Neutrophil (primary cell): ENCODE measurements around the gene THBS2.

Experiments used
- H3K27ac ChIP-seq: fragments of 200-600 bp; sonication (generic); 2 replicates; pipeline ENCODE4 v1.5.1; 2016; ENCODE audit warnings: mild to moderate bottlenecking, moderate library complexity
- H3K27me3 ChIP-seq: fragments of 200-600 bp; sonication (generic); 2 replicates; pipeline ENCODE4 v1.6.0; 2016; ENCODE audit warnings: mild to moderate bottlenecking
- H3K36me3 ChIP-seq: fragments of 200-600 bp; sonication (generic); 2 replicates; pipeline ENCODE4 v1.5.1; 2017
- H3K4me1 ChIP-seq, 2 experiments: fragments of 200-600 bp in 1 of 2; sonication (generic) in 1 of 2; 1 replicate in 1 of 2; 2 replicates in 1 of 2; pipeline versions ENCODE4 v1.5.1 to v1.6.1; 2013 to 2016; ENCODE audit warnings: low read depth in 1 of 2, low read length in 1 of 2, mild to moderate bottlenecking in 1 of 2, moderate library complexity in 1 of 2; ENCODE audit not compliant: control insufficient read depth in 1 of 2, insufficient read depth in 1 of 2
- H3K4me3 ChIP-seq, 2 experiments: fragments of 200-600 bp in 1 of 2; sonication (generic) in 1 of 2; 1 replicate in 1 of 2; 2 replicates in 1 of 2; pipeline ENCODE4 v1.5.1; 2013 to 2016; ENCODE audit warnings: low read depth in 1 of 2, low read length in 1 of 2, mild to moderate bottlenecking in 1 of 2, moderate library complexity in 1 of 2
- H3K9me3 ChIP-seq: fragments of 200-600 bp; sonication (generic); 2 replicates; pipeline ENCODE4 v1.5.1; 2016
- TF ChIP-seq, protein P1 (sequence below): fragments of 200-600 bp; sonication (generic); IDR thresholded peaks from 2 replicates; pipeline ENCODE4 v1.5.1; 2016; ENCODE audit warnings: antibody characterized with exemption

THBS2 gene

DNA sequence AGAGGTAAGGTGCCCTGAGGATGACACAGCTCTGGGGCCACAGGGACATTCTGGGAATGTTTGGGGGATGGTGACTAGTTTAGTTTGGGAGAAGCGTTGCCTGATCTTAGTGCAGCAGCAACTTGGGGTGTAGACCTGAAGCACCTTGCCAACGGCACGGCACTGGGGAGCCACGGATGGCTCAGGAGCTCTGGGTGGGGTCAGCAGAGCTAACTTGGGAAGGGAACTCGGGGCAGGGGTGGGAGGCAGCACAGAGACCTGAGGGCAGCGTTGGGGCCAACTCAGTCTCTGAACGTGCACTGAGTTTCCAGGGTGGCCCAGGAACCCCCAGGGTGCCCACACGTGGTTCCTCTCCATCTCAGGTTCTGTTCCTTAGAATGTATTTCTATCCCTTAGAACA lies 14.9 kb downstream of the THBS2 start:
- no peak overlapping the region for H3K4me3 ChIP-seq
- H3K27me3 ChIP-seq, result no peaks in the 10 kb centered on the region
- no peaks in the 10 kb centered on the region for H3K36me3 ChIP-seq
- TF ChIP-seq, protein P1, sequence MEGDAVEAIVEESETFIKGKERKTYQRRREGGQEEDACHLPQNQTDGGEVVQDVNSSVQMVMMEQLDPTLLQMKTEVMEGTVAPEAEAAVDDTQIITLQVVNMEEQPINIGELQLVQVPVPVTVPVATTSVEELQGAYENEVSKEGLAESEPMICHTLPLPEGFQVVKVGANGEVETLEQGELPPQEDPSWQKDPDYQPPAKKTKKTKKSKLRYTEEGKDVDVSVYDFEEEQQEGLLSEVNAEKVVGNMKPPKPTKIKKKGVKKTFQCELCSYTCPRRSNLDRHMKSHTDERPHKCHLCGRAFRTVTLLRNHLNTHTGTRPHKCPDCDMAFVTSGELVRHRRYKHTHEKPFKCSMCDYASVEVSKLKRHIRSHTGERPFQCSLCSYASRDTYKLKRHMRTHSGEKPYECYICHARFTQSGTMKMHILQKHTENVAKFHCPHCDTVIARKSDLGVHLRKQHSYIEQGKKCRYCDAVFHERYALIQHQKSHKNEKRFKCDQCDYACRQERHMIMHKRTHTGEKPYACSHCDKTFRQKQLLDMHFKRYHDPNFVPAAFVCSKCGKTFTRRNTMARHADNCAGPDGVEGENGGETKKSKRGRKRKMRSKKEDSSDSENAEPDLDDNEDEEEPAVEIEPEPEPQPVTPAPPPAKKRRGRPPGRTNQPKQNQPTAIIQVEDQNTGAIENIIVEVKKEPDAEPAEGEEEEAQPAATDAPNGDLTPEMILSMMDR, result no peak
- no peaks in the 10 kb centered on the region for H3K4me1 ChIP-seq
- no peaks in the 10 kb centered on the region for H3K9me3 ChIP-seq
- no peak overlapping the region for H3K27ac ChIP-seq

DNA sequence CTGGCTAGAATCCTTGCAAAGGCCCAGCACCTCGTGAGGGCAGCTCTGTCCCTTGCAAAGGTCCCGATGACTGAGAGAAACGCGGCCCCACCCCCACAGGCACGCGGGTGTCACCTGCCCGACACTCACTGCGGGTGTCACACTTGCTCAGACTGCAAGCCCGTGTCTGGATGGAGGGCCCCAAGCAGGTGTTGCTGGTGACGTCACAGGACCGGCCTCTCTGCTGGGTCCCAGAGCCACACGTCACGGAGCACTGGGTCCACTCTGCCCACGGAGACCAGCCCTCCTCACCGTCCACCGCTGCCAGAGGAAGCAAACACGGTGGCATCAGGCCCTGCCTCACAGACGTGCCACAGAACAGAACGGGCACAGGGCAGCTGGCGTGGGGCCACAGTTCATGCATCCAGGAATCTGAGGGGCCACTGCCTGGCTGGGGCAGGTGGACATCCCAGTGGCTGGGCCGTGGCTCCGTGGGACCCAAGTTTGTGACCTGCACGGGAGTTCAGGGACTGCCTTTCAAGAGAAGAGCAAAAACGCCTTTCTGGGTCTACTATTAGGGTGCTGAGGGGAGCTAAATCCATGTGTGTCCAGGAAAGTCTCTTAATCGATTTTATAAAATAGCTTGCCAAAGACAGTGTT lies 16.0 kb downstream of the THBS2 start:
- Histone ChIP-seq H3K36me3 (no peaks in the 10 kb centered on the region), H3K4me3 (no peak overlapping the region), H3K9me3 (peaks cover 3% of the 10 kb centered on the region), H3K27ac (no peak overlapping the region), H3K27me3 (no peaks in the 10 kb centered on the region), H3K4me1 (no peaks in the 10 kb centered on the region)
- TF ChIP-seq, protein P1, result no peak

DNA sequence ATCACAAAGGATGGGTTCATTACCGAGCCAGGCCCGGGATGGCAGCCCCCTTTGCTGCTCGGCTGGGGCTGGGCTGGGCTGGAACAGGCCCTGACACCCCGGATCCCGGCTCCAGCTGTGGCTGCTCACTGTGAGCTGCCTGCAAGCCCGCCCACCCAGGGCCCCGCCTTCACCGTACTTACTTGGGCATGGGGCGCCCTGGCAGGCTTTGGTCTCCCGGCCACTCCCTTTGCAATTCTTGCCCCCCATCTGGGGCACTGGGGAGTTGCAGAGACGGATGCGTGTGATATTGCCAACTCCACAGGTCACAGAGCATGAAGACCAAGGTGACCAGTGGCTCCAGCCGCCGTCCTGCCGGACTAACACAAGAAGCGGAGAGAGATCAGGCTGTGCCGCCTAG lies 16.7 kb downstream of the THBS2 start:
- Histone ChIP-seq H3K36me3 (no peaks in the 10 kb centered on the region), H3K27ac (no peak overlapping the region), H3K27me3 (no peaks in the 10 kb centered on the region), H3K4me1 (no peaks in the 10 kb centered on the region), H3K4me3 (no peak overlapping the region), H3K9me3 (peaks cover 3% of the 10 kb centered on the region)
- TF ChIP-seq, protein P1, result no peak

DNA sequence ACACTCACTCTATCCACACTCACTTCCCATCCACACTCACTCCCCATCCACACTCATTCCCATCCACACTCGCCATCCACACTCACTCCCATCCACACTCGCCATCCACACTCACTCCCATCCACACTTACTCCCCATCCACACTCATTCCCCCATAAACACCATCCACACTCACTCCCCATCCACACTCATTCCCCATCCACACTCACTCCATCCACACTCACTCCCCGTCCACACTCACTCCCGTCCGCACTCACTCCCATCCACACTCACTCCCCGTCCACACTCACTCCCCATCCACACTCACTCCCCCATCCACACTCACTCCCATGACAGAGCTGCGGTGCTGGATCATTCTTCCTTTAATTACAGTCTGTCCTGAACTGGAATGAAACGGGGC lies 17.1 kb downstream of the THBS2 start:
- Histone ChIP-seq H3K27ac (no peak overlapping the region), H3K27me3 (no peaks in the 10 kb centered on the region), H3K4me1 (no peaks in the 10 kb centered on the region), H3K36me3 (no peaks in the 10 kb centered on the region), H3K4me3 (no peak overlapping the region), H3K9me3 (peaks cover 3% of the 10 kb centered on the region)
- TF ChIP-seq, protein P1, result no peak

DNA sequence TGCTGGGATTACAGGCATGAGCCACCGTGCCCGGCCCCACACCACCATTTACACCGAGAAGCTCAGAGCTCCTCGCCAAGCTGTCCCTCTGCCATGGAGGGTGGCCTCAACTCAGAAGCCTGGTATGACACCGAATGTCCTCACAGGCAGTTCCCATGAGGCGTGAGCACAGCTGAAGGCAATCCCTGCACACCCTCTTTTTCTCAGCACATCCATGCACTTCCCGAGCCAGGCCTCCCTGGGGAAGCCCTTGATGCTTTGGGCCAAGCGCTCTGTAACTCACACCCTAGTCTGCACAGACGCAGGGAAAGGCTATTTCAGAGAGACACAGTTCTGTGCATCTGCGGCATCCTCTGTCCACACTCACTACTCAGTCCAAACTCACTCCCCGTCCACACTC lies 18.4 kb downstream of the THBS2 start:
- Histone ChIP-seq H3K36me3 (no peaks in the 10 kb centered on the region), H3K9me3 (peaks cover 3% of the 10 kb centered on the region), H3K4me1 (no peaks in the 10 kb centered on the region), H3K27me3 (no peaks in the 10 kb centered on the region), H3K4me3 (no peak overlapping the region), H3K27ac (no peak overlapping the region)
- TF ChIP-seq, protein P1, result no peak
